Measurements from ENCODE around the gene CEMIP.
A peak's percentile ranks its signal among the peaks of the same experiment; 100 is the strongest.
"Not testable (repeated sequence)": the region's sequence is repeated elsewhere in the genome, so short reads cannot be mapped to it uniquely, and the experiment has no call there.

CEMIP gene

GRCh38 chr15:80763235-80763634 lies 15.9 kb upstream of the CEMIP start:
- not testable (repeated sequence) for DNase-seq

GRCh38 chr15:80764535-80764934 lies 14.6 kb upstream of the CEMIP start:
- no peak for DNase-seq

- DNase-seq: no peak
Observed at GRCh38 chr15:80766275-80766674, 12.9 kb upstream of the CEMIP start.

- DNase-seq: no peak
Observed at GRCh38 chr15:80768158-80768557, 11.0 kb upstream of the CEMIP start.

- DNase-seq: no peak
Observed at GRCh38 chr15:80769153-80769828, 9.9 kb upstream of the CEMIP start.

- DNase-seq: no peak
Observed at GRCh38 chr15:80769829-80770705, 9.1 kb upstream of the CEMIP start.

- DNase-seq: peak; percentile 45
Observed at GRCh38 chr15:80773122-80773551, 6.0 kb upstream of the CEMIP start.

- no peak for DNase-seq
Observed at GRCh38 chr15:80773792-80774352, 5.3 kb upstream of the CEMIP start.

- DNase-seq: no peak
Observed at GRCh38 chr15:80774486-80774885, 4.7 kb upstream of the CEMIP start.

- no peak for DNase-seq
Observed at GRCh38 chr15:80775338-80775737, 3.8 kb upstream of the CEMIP start.

- no peak for DNase-seq
Observed at GRCh38 chr15:80776420-80777045, 2.6 kb upstream of the CEMIP start.

- no peak for DNase-seq
Observed at GRCh38 chr15:80777137-80777536, 2.0 kb upstream of the CEMIP start.

GRCh38 chr15:80777826-80778620 lies 1.1 kb upstream of the CEMIP start:
- no peak for DNase-seq

- no peak for DNase-seq
Observed at GRCh38 chr15:80778621-80778963, 578 bp upstream of the CEMIP start.

GRCh38 chr15:80779658-80780415 lies 667 bp downstream of the CEMIP start:
- peak; percentile 10 for DNase-seq

GRCh38 chr15:80780416-80781221 lies 1.4 kb downstream of the CEMIP start:
- DNase-seq: no peak

- no peak for DNase-seq
Observed at GRCh38 chr15:80783260-80783659, 4.1 kb downstream of the CEMIP start.

GRCh38 chr15:80785335-80785734 lies 6.2 kb downstream of the CEMIP start:
- DNase-seq: no peak

- no peak for DNase-seq
Observed at GRCh38 chr15:80785811-80786354, 6.7 kb downstream of the CEMIP start.

GRCh38 chr15:80787316-80787715 lies 8.1 kb downstream of the CEMIP start:
- no peak for DNase-seq

GRCh38 chr15:80788536-80788935 lies 9.4 kb downstream of the CEMIP start:
- no peak for DNase-seq

All from NCI-H1417 treated with DMSO at 0.1 percent for 48 hours (cell line).